CD14-positive monocyte (primary cell): ENCODE results near the gene KRT6B. TPM values are rescaled to one million over a fixed set of nuclear protein-coding genes. Genes with fewer than 3 reads are reported as not detected.

Source experiments
- DNase-seq, 3 donors: peaks; one replicate each; pipeline ENCODE4 v3.0.0-alpha.2; 2011 to 2022
- H2AFZ ChIP-seq: 2 replicates; pipeline ENCODE4 v1.6.0; 2012; ENCODE audit warnings: mild to moderate bottlenecking, low read depth, low read length, inconsistent platforms; ENCODE audit not compliant: insufficient read depth, poor library complexity, severe bottlenecking
- H3K27ac ChIP-seq, 2 donors: 1 replicate in 1 of 2; 2 replicates in 1 of 2; pipeline ENCODE4 v1.5.1; 2012 to 2013; ENCODE audit warnings: low read length in 2 of 2, control low read depth in 1 of 2, inconsistent platforms in 1 of 2, low read depth in 1 of 2, mild to moderate bottlenecking in 1 of 2
- H3K27me3 ChIP-seq, 2 donors: one replicate each; pipeline versions ENCODE4 v1.6.0 to v1.6.1; 2011 to 2013; ENCODE audit warnings: low read length in 2 of 2; ENCODE audit not compliant: control insufficient read depth in 2 of 2, insufficient read depth in 2 of 2
- H3K36me3 ChIP-seq, 2 donors: replicated peaks in 1 of 2; 1 replicate in 1 of 2; 2 replicates in 1 of 2; pipeline versions ENCODE4 v1.5.1 to v1.6.1; 2012 to 2013; ENCODE audit warnings: low read length in 2 of 2, control low read depth in 1 of 2, inconsistent platforms in 1 of 2, mild to moderate bottlenecking in 1 of 2; ENCODE audit not compliant: insufficient read depth in 2 of 2, control insufficient read depth in 1 of 2
- H3K4me1 ChIP-seq, 2 donors: 1 replicate in 1 of 2; 2 replicates in 1 of 2; pipeline versions ENCODE4 v1.5.1 to v1.6.1; 2012 to 2013; ENCODE audit warnings: low read length in 2 of 2, control low read depth in 1 of 2, inconsistent platforms in 1 of 2, mild to moderate bottlenecking in 1 of 2, moderate library complexity in 1 of 2; ENCODE audit not compliant: insufficient read depth in 2 of 2, control insufficient read depth in 1 of 2
- H3K4me2 ChIP-seq: replicated peaks from 2 replicates; pipeline ENCODE3; 2012; ENCODE audit warnings: low read length, moderate library complexity, mild to moderate bottlenecking; ENCODE audit not compliant: poor library complexity, severe bottlenecking; ENCODE audit errors: extremely low read depth
- H3K4me3 ChIP-seq, 3 experiments: fragments of 200-600 bp in 1 of 3; sonication (generic) in 1 of 3; replicated peaks in 1 of 3; 1 replicate in 2 of 3; 2 replicates in 1 of 3; pipeline ENCODE4 v1.5.1; 2011 to 2013; ENCODE audit warnings: low read length in 3 of 3, mild to moderate bottlenecking in 3 of 3, control low read depth in 2 of 3, low read depth in 2 of 3, inconsistent platforms in 1 of 3, moderate library complexity in 1 of 3
- H3K79me2 ChIP-seq: 2 replicates; pipeline ENCODE4 v1.6.0; 2012; ENCODE audit warnings: mild to moderate bottlenecking, control low read depth, inconsistent platforms, low read length, moderate library complexity; ENCODE audit not compliant: insufficient read depth
- H3K9ac ChIP-seq: 2 replicates; pipeline ENCODE4 v1.6.0; 2017; ENCODE audit warnings: low read length, mild to moderate bottlenecking; ENCODE audit not compliant: insufficient read depth, poor library complexity, severe bottlenecking
- H3K9me3 ChIP-seq, 2 donors: replicated peaks in 1 of 2; 1 replicate in 1 of 2; 2 replicates in 1 of 2; pipeline versions ENCODE4 v1.5.1 to v1.6.1; 2012 to 2013; ENCODE audit warnings: low read length in 2 of 2, control low read depth in 1 of 2; ENCODE audit not compliant: control insufficient read depth in 1 of 2, insufficient read depth in 1 of 2
- H4K20me1 ChIP-seq: 2 replicates; pipeline ENCODE4 v1.6.0; 2012; ENCODE audit warnings: mild to moderate bottlenecking, low read length, control low read depth, moderate library complexity; ENCODE audit not compliant: insufficient read depth
- H3K27ac Mint-ChIP-seq, 7 donors: one replicate each; pipeline ENCODE4 v1.8.0; 2020; ENCODE audit warnings: mild to moderate bottlenecking in 7 of 7, mixed read lengths in 7 of 7, moderate library complexity in 6 of 7, inconsistent platforms in 2 of 7
- H3K27me3 Mint-ChIP-seq, 3 donors: one replicate each; pipeline ENCODE4 v1.8.0; 2021 to 2022; ENCODE audit warnings: low read depth in 3 of 3, mild to moderate bottlenecking in 3 of 3, mixed read lengths in 3 of 3, moderate library complexity in 3 of 3, inconsistent platforms in 1 of 3
- H3K36me3 Mint-ChIP-seq, 2 donors: one replicate each; pipeline ENCODE4 v1.8.0; 2020; ENCODE audit warnings: mixed read lengths in 2 of 2, inconsistent platforms in 1 of 2, mild to moderate bottlenecking in 1 of 2
- H3K4me1 Mint-ChIP-seq: one replicate; pipeline ENCODE4 v1.8.0; 2020; ENCODE audit warnings: mild to moderate bottlenecking, mixed read lengths
- H3K4me3 Mint-ChIP-seq, 2 donors: one replicate each; pipeline ENCODE4 v1.8.0; 2020; ENCODE audit warnings: mild to moderate bottlenecking in 2 of 2, mixed read lengths in 2 of 2, moderate library complexity in 1 of 2
- H3K9me3 Mint-ChIP-seq, 7 donors: one replicate each; pipeline ENCODE4 v1.8.0; 2020 to 2022; ENCODE audit warnings: mixed read lengths in 7 of 7, mild to moderate bottlenecking in 6 of 7, moderate library complexity in 6 of 7, inconsistent platforms in 2 of 7
- CTCF ChIP-seq: fragments of 200-600 bp; IDR thresholded peaks from one replicate; pipeline ENCODE4 v1.8.0; 2022; ENCODE audit warnings: antibody characterized with exemption, mild to moderate bottlenecking
- WGBS: methylation state at CpG from one replicate; pipeline ENCODE4 v1.1.5; 2013; ENCODE audit warnings: missing lambda C conversion rate; ENCODE audit not compliant: insufficient coverage; 5-methylcytosine and 5-hydroxymethylcytosine counted together
- intact Hi-C, 2 donors: fragments of 100-400 bp; cut with micrococcal nuclease; formaldehyde crosslinking; loops; one replicate each; pipeline versions ENCODE4 v1.15.0 to v1.15.1; 2023
- polyA plus RNA-seq, 3 donors: library from polyadenylated mRNA; depleted of rRNA in 1 of 3; unstranded in 2 of 3; stranded (reverse) in 1 of 3; fragments of 300-500 nt in 2 of 3; fragments of >200 nt in 1 of 3; fragmentation: Illumina TruSeq in 2 of 3; gene quantifications; 1 replicate in 2 of 3; 2 replicates in 1 of 3; pipeline ENCODE4 v1.2.3, GENCODE V29; 2012 to 2021

KRT6B gene
- polyA plus RNA-seq, 3 donors: not detected

GRCh38 chr12:52440821-52441319 lies 11.1 kb downstream of the KRT6B start:
- Histone ChIP-seq H4K20me1 (no peaks in the 10 kb centered on the region), H3K4me2 (no peak overlapping the region), H3K27ac (no peak overlapping the region), H3K4me3 (no peak overlapping the region), H3K36me3 (no peaks in the 10 kb centered on the region), H3K79me2 (no peaks in the 10 kb centered on the region), H3K9ac (no peak overlapping the region), H3K9me3 (no peaks in the 10 kb centered on the region), H3K27me3 (no peaks in the 10 kb centered on the region), H3K4me1 (no peaks in the 10 kb centered on the region), H2AFZ (no peak overlapping the region)
- Mint-ChIP-seq H3K36me3 (no peaks in the 10 kb centered on the region), H3K27me3 (peaks cover 9 to 19% (median 16%) of the 10 kb centered on the region in 3 donors), H3K4me3 (no peak overlapping the region), H3K27ac (no peak overlapping the region), H3K9me3 (peaks cover 0 to 2% (median 0%) of the 10 kb centered on the region in 7 donors), H3K4me1 (no peaks in the 10 kb centered on the region)
- no peak for TF ChIP-seq CTCF
- 100% methylated on average over 5 of the region's 5 CpGs for WGBS
- no peak for DNase-seq
- intact Hi-C loops: no loop called here

GRCh38 chr12:52439845-52440244 lies 12.1 kb downstream of the KRT6B start:
- H3K36me3 ChIP-seq: no peaks in the 10 kb centered on the region
- no peak overlapping the region for H3K27ac Mint-ChIP-seq
- no peaks in the 10 kb centered on the region for H3K4me1 ChIP-seq
- H3K36me3 Mint-ChIP-seq: no peaks in the 10 kb centered on the region
- H3K27me3 ChIP-seq: no peaks in the 10 kb centered on the region
- no peak overlapping the region for H3K27ac ChIP-seq
- peaks cover 9 to 17% (median 16%) of the 10 kb centered on the region in 3 donors for H3K27me3 Mint-ChIP-seq
- no CpG with 5 or more reads among the region's 2 CpGs for WGBS
- H3K9me3 ChIP-seq: no peaks in the 10 kb centered on the region
- H3K4me1 Mint-ChIP-seq: no peaks in the 10 kb centered on the region
- DNase-seq: no peak
- H2AFZ ChIP-seq: no peak overlapping the region
- TF ChIP-seq CTCF: no peak
- H4K20me1 ChIP-seq: no peaks in the 10 kb centered on the region
- H3K9me3 Mint-ChIP-seq: peaks cover 0 to 2% (median 0%) of the 10 kb centered on the region in 7 donors
- H3K79me2 ChIP-seq: no peaks in the 10 kb centered on the region
- intact Hi-C loops: no loop called here
- H3K4me3 Mint-ChIP-seq: no peak overlapping the region
- H3K9ac ChIP-seq: no peak overlapping the region
- no peak overlapping the region for H3K4me2 ChIP-seq
- no peak overlapping the region for H3K4me3 ChIP-seq
